A673 (cell line): ENCODE results near the gene KIF2A. TPM values are rescaled to one million over a fixed set of nuclear protein-coding genes. Genes with fewer than 3 reads are reported as not detected.
A peak's percentile ranks its signal among the peaks of the same experiment; 100 is the strongest.

ENCODE experiments used
- BruUV-seq: library from RNA; stranded (reverse); fragments of 400-500 nt; replicated peaks from 2 replicates; lab custom pipeline; 2021; lab: Mats Ljungman, UMichigan
- CTCF ChIA-PET: fragments of 300-600 bp; sonication (Branson Sonifier 250); formaldehyde crosslinking; loops from one replicate; lab custom pipeline; 2022; ENCODE audit warnings: antibody characterized with exemption; lab: Charles Lee
- POLR2A ChIA-PET: fragments of 300-600 bp; sonication (Branson Sonifier 250); formaldehyde crosslinking; loops from one replicate; lab custom pipeline; 2022; ENCODE audit warnings: antibody characterized with exemption; ENCODE audit not compliant: low non-redundant PET; lab: Charles Lee
- DNase-seq: peaks from one replicate; pipeline ENCODE4 v3.0.0-alpha.2; 2015; ENCODE audit warnings: low spot score
- H3K27ac ChIP-seq: fragments of 200-600 bp; sonication (generic); 2 replicates; pipeline ENCODE4 v1.5.1; 2016; ENCODE audit warnings: mixed run types, low read depth, mild to moderate bottlenecking, mixed read lengths, antibody characterized with exemption, low read length; ENCODE audit not compliant: poor library complexity, severe bottlenecking
- H3K27me3 ChIP-seq: fragments of 200-600 bp; sonication (generic); replicated peaks from 2 replicates; pipeline ENCODE4 v1.6.1; 2017; ENCODE audit warnings: mixed run types, low read depth, mild to moderate bottlenecking, mixed read lengths, antibody characterized with exemption, low read length; ENCODE audit not compliant: insufficient read depth, poor library complexity
- H3K36me3 ChIP-seq: fragments of 200-600 bp; sonication (generic); 2 replicates; pipeline ENCODE4 v1.6.1; 2016; ENCODE audit warnings: mixed run types, mild to moderate bottlenecking, mixed read lengths, antibody characterized with exemption, low read length; ENCODE audit not compliant: insufficient read depth, poor library complexity, severe bottlenecking
- H3K4me1 ChIP-seq: fragments of 200-600 bp; sonication (generic); 2 replicates; pipeline ENCODE4 v1.6.1; 2017; ENCODE audit warnings: mixed run types, mild to moderate bottlenecking, mixed read lengths, antibody characterized with exemption, low read length; ENCODE audit not compliant: insufficient read depth, poor library complexity, severe bottlenecking
- H3K4me3 ChIP-seq: fragments of 200-600 bp; sonication (generic); 2 replicates; pipeline ENCODE4 v1.5.1; 2016; ENCODE audit warnings: low read depth, mixed run types, mild to moderate bottlenecking, mixed read lengths, low read length; ENCODE audit not compliant: poor library complexity, severe bottlenecking
- H3K9me3 ChIP-seq: fragments of 200-600 bp; sonication (generic); 2 replicates; pipeline ENCODE4 v1.6.1; 2016; ENCODE audit warnings: mixed run types, low read depth, mild to moderate bottlenecking, mixed read lengths, antibody characterized with exemption, low read length; ENCODE audit not compliant: poor library complexity, severe bottlenecking
- CTCF ChIP-seq: fragments of 300-800, 200-600 bp; sonication (generic); conservative IDR thresholded peaks from 2 replicates; pipeline ENCODE4 v1.5.1; 2017; ENCODE audit warnings: low read depth, mild to moderate bottlenecking, antibody characterized with exemption, low read length, moderate library complexity, mixed read lengths
- EZH2 ChIP-seq: fragments of 200-600 bp; sonication (generic); IDR thresholded peaks from 2 replicates; pipeline ENCODE4 v1.6.1; 2017; ENCODE audit warnings: borderline replicate concordance, low read depth, mild to moderate bottlenecking, mixed read lengths, antibody characterized with exemption, low read length; ENCODE audit not compliant: poor library complexity, severe bottlenecking
- intact Hi-C: fragments of 100-400 bp; cut with micrococcal nuclease; formaldehyde crosslinking; loops from one replicate; pipeline ENCODE4 v1.10.0; 2022; ENCODE audit not compliant: unreplicated experiment
- total RNA-seq: library from RNA; stranded (reverse); gene quantifications from 2 replicates; pipeline ENCODE4 v1.2.3, GENCODE V29; 2021

Gene KIF2A
- total RNA-seq, 1 experiment from 2014 or later, result 92.4 TPM

- TF ChIP-seq EZH2, result no peak
- ChIA-PET CTCF (no interaction called here), POLR2A (no interaction called here)
- intact Hi-C loops, result no loop called here
- H3K27me3 ChIP-seq, result no peaks in the 10 kb centered on the region
- H3K27ac ChIP-seq, result no peak overlapping the region
- H3K9me3 ChIP-seq, result no peaks in the 10 kb centered on the region
- peak; percentile 15 for DNase-seq
- H3K4me3 ChIP-seq, result no peak overlapping the region
- H3K4me1 ChIP-seq, result peaks cover 30% of the 10 kb centered on the region
- H3K36me3 ChIP-seq, result no peaks in the 10 kb centered on the region
- BruUV-seq, result no TSS peak
These were observed 46.2 kb upstream of the KIF2A start for GRCh38 chr5:62259699-62260250.

- intact Hi-C loops, result no loop called here
- ChIA-PET POLR2A (no interaction called here), CTCF (no interaction called here)
- no peaks in the 10 kb centered on the region for H3K36me3 ChIP-seq
- H3K4me1 ChIP-seq, result peaks cover 28% of the 10 kb centered on the region
- no TSS peak for BruUV-seq
- no peak overlapping the region for H3K27ac ChIP-seq
- TF ChIP-seq CTCF, result no peak
- no peak overlapping the region for H3K4me3 ChIP-seq
- no peak for DNase-seq
- H3K9me3 ChIP-seq, result no peaks in the 10 kb centered on the region
- no peaks in the 10 kb centered on the region for H3K27me3 ChIP-seq
These were observed 45.5 kb upstream of the KIF2A start for GRCh38 chr5:62260513-62260912.

GRCh38 chr5:62263401-62263800, 42.6 kb upstream of the KIF2A start:
- ChIA-PET CTCF (no interaction called here), POLR2A (no interaction called here)
- TF ChIP-seq EZH2 (no peak), CTCF (no peak)
- H3K4me1 ChIP-seq, result peaks cover 7% of the 10 kb centered on the region
- H3K27me3 ChIP-seq, result no peaks in the 10 kb centered on the region
- H3K9me3 ChIP-seq, result no peaks in the 10 kb centered on the region
- H3K36me3 ChIP-seq, result no peaks in the 10 kb centered on the region
- H3K4me3 ChIP-seq, result no peak overlapping the region
- no peak overlapping the region for H3K27ac ChIP-seq
- intact Hi-C loops, result no loop called here
- DNase-seq, result no peak
- BruUV-seq, result no TSS peak

- Histone ChIP-seq H3K36me3 (no peaks in the 10 kb centered on the region), H3K27me3 (no peaks in the 10 kb centered on the region), H3K4me3 (no peak overlapping the region), H3K27ac (no peak overlapping the region), H3K9me3 (no peaks in the 10 kb centered on the region), H3K4me1 (peaks cover 3% of the 10 kb centered on the region)
- no TSS peak for BruUV-seq
- DNase-seq, result no peak
- no peak for TF ChIP-seq CTCF
- TF ChIP-seq EZH2, result no peak
- ChIA-PET CTCF (no interaction called here), POLR2A (no interaction called here)
- intact Hi-C loops, result no loop called here
These were observed 40.3 kb upstream of the KIF2A start for GRCh38 chr5:62265648-62266112.
